Measurements from ENCODE around the gene SYDE2. TPM values are rescaled to one million over a fixed set of nuclear protein-coding genes. Genes with fewer than 3 reads are reported as not detected.

Gene SYDE2
- total and polyA plus RNA-seq, 9 of the 15 experiments (the other 6 are each of a cell fraction or from before 2014, with no cell fraction given): 0.39 to 8.7 (median 4.5) TPM

- TF ChIP-seq EGR1 (conservative IDR thresholded peaks at IDR 0.05): 0 out of 2 replicates have a peak, but pooled peaks have one; percentile 24
- TF ChIP-seq SMAD1 (IDR thresholded peaks at IDR 0.05; ENCODE audit: low read depth, low read length, partially characterized antibody): no peak
- no peak for TF ChIP-seq FOXM1 (IDR thresholded peaks at IDR 0.05; ENCODE audit: low read depth)
- TF ChIP-seq FOXM1 (CRISPR knock-in tag; IDR thresholded peaks at IDR 0.05; ENCODE audit: low read depth): no peak
- TF ChIP-seq ZKSCAN3 (CRISPR knock-in tag; IDR thresholded peaks at IDR 0.05): no peak
- TF ChIP-seq ILK (tag; IDR thresholded peaks at IDR 0.05; ENCODE audit: borderline replicate concordance, low read depth): no peak
- TF ChIP-seq REST (IDR thresholded peaks at IDR 0.05; ENCODE audit: borderline replicate concordance): no peak
- TF ChIP-seq REST (CRISPR knock-in tag; IDR thresholded peaks at IDR 0.05; ENCODE audit: low read depth): no peak
- no peak for TF ChIP-seq TAF1 (IDR thresholded peaks at IDR 0.05; ENCODE audit: control insufficient read depth, extremely low read depth, insufficient read depth, low read length, severe bottlenecking)
- no peak for TF ChIP-seq CUX1 (CRISPR knock-in tag; IDR thresholded peaks at IDR 0.05)
- no peak for TF ChIP-seq NFYB (IDR thresholded peaks at IDR 0.05; ENCODE audit: extremely low read depth, insufficient read length)
- TF ChIP-seq ZNF583 (CRISPR knock-in tag; IDR thresholded peaks at IDR 0.05): peak; percentile 99
- TF ChIP-seq RAD21 (CRISPR knock-in tag; conservative IDR thresholded peaks at IDR 0.05 in 1 of 2, IDR thresholded peaks at IDR 0.05 in 1 of 2): peak; percentile 41 to 45
These were observed 43.6 kb upstream of the SYDE2 start (continued) for GRCh38 chr1:85244271-85245061.
